IMR-90 (cell line): ENCODE results near the gene C12orf56. TPM values are rescaled to one million over a fixed set of nuclear protein-coding genes. Genes with fewer than 3 reads are reported as not detected.

Experiments
- ATAC-seq: fragments of 200-7000 bp; cut with Tn5 transposase; 2 replicates; pipeline ENCODE4 v1.9.1; 2020; ENCODE audit warnings: low read depth, mild to moderate bottlenecking, moderate library complexity
- BruUV-seq: library from RNA; stranded (reverse); fragments of 400-500 nt; replicated peaks from 2 replicates; lab custom pipeline; 2021; lab: Mats Ljungman, UMichigan
- CTCF ChIA-PET: fragments of 300-600 bp; formaldehyde crosslinking; extraction: SDS; loops from one replicate; lab custom pipeline; 2021; ENCODE audit warnings: antibody characterized with exemption; lab: Yijun Ruan, JAX
- POLR2A ChIA-PET: fragments of 300-600 bp; sonication (Branson Sonifier 250); formaldehyde crosslinking; loops from one replicate; lab custom pipeline; 2022; ENCODE audit warnings: antibody characterized with exemption; ENCODE audit not compliant: unreplicated experiment; lab: Charles Lee
- DNase-seq: peaks from one replicate; pipeline ENCODE4 v3.0.0; 2013
- H2AFZ ChIP-seq: replicated peaks from 2 replicates; pipeline ENCODE3; 2013; ENCODE audit warnings: low read length, mild to moderate bottlenecking; ENCODE audit not compliant: poor library complexity
- H2AK5ac ChIP-seq: 2 replicates; pipeline ENCODE4 v1.6.1; 2013; ENCODE audit warnings: low read depth, low read length, inconsistent platforms
- H2AK9ac ChIP-seq: replicated peaks from 2 replicates; pipeline ENCODE3; 2013; ENCODE audit warnings: mild to moderate bottlenecking, low read depth, low read length, moderate library complexity; ENCODE audit not compliant: poor library complexity
- H2BK120ac ChIP-seq: 2 replicates; pipeline ENCODE4 v1.6.1; 2013; ENCODE audit warnings: low read depth, low read length, inconsistent platforms
- H2BK15ac ChIP-seq: 3 replicates; pipeline ENCODE4 v1.6.1; 2013; ENCODE audit warnings: low read depth, low read length, inconsistent platforms
- H2BK20ac ChIP-seq: 2 replicates; pipeline ENCODE4 v1.6.1; 2013; ENCODE audit warnings: low read depth, mild to moderate bottlenecking, inconsistent platforms, low read length, moderate library complexity
- H2BK5ac ChIP-seq: 2 replicates; pipeline ENCODE4 v1.6.1; 2013; ENCODE audit warnings: mild to moderate bottlenecking, low read depth, low read length, inconsistent platforms; ENCODE audit not compliant: poor library complexity, severe bottlenecking
- H3K14ac ChIP-seq: replicated peaks from 2 replicates; pipeline ENCODE4 v1.6.1; 2013; ENCODE audit warnings: low read depth, low read length, inconsistent platforms
- H3K18ac ChIP-seq: 2 replicates; pipeline ENCODE4 v1.6.1; 2013; ENCODE audit warnings: low read depth, low read length, control low read depth
- H3K23ac ChIP-seq: 2 replicates; pipeline ENCODE4 v1.6.1; 2013; ENCODE audit warnings: low read depth, low read length, inconsistent platforms
- H3K27ac ChIP-seq: 2 replicates; pipeline ENCODE4 v1.5.1; 2013; ENCODE audit warnings: mild to moderate bottlenecking, control low read depth, low read length; ENCODE audit not compliant: insufficient read depth
- H3K27me3 ChIP-seq: 2 replicates; pipeline ENCODE4 v1.6.1; 2013; ENCODE audit warnings: low read length; ENCODE audit not compliant: control insufficient read depth, insufficient read depth
- H3K36me3 ChIP-seq: 2 replicates; pipeline ENCODE4 v1.6.1; 2013; ENCODE audit warnings: low read length, mixed read lengths; ENCODE audit not compliant: control insufficient read depth, insufficient read depth
- H3K4ac ChIP-seq: 2 replicates; pipeline ENCODE4 v1.6.1; 2013; ENCODE audit warnings: low read depth, low read length, inconsistent platforms
- H3K4me1 ChIP-seq: 2 replicates; pipeline ENCODE4 v1.6.1; 2013; ENCODE audit warnings: low read length, mixed read lengths; ENCODE audit not compliant: control insufficient read depth, insufficient read depth
- H3K4me2 ChIP-seq: 2 replicates; pipeline ENCODE4 v1.6.1; 2013; ENCODE audit warnings: low read depth, mild to moderate bottlenecking, control low read depth, low read length, moderate library complexity
- H3K4me3 ChIP-seq: 2 replicates; pipeline ENCODE4 v1.5.1; 2013; ENCODE audit warnings: low read depth, mild to moderate bottlenecking, control low read depth, low read length, moderate library complexity; ENCODE audit not compliant: insufficient read depth
- H3K56ac ChIP-seq: 2 replicates; pipeline ENCODE4 v1.6.1; 2013; ENCODE audit warnings: low read length, inconsistent platforms; ENCODE audit not compliant: insufficient read depth; ENCODE audit errors: extremely low read depth
- H3K79me1 ChIP-seq, 2 experiments: 2 replicates each; pipeline ENCODE4 v1.6.1; 2013; ENCODE audit warnings: low read length in 2 of 2, inconsistent platforms in 1 of 2, low read depth in 1 of 2
- H3K9ac ChIP-seq: 2 replicates; pipeline ENCODE4 v1.6.1; 2013; ENCODE audit warnings: low read depth, low read length, control low read depth
- H3K9me1 ChIP-seq: 2 replicates; pipeline ENCODE4 v1.6.1; 2013; ENCODE audit warnings: low read length, inconsistent platforms; ENCODE audit not compliant: insufficient read depth
- H3K9me3 ChIP-seq: 2 replicates; pipeline ENCODE4 v1.6.1; 2013; ENCODE audit warnings: low read length; ENCODE audit not compliant: control insufficient read depth, insufficient read depth
- H4K20me1 ChIP-seq: 2 replicates; pipeline ENCODE4 v1.6.1; 2013; ENCODE audit warnings: low read length, inconsistent platforms; ENCODE audit not compliant: insufficient read depth
- H4K5ac ChIP-seq: 2 replicates; pipeline ENCODE4 v1.6.1; 2013; ENCODE audit warnings: mild to moderate bottlenecking, low read depth, low read length, control low read depth
- H4K8ac ChIP-seq, 2 experiments: 2 replicates each; pipeline ENCODE4 v1.6.1; 2013; ENCODE audit warnings: low read depth in 2 of 2, low read length in 2 of 2, control low read depth in 1 of 2, inconsistent platforms in 1 of 2
- H4K91ac ChIP-seq: 2 replicates; pipeline ENCODE4 v1.6.1; 2013; ENCODE audit warnings: low read depth, low read length, inconsistent platforms; ENCODE audit not compliant: insufficient read depth
- BHLHE40 ChIP-seq: fragments of 150-350 bp; IDR thresholded peaks from 2 replicates; pipeline ENCODE4 v1.6.1; 2016; ENCODE audit warnings: mild to moderate bottlenecking, low read depth, low read length
- CEBPB ChIP-seq: IDR thresholded peaks from 2 replicates; pipeline ENCODE4 v1.6.1; 2012; ENCODE audit warnings: low read depth, low read length, improper control_type of control experiment
- CHD1 ChIP-seq: IDR thresholded peaks from 2 replicates; pipeline ENCODE4 v1.6.1; 2012; ENCODE audit warnings: low read depth, low read length, improper control_type of control experiment
- FOS ChIP-seq: fragments of 150-350 bp; IDR thresholded peaks from 2 replicates; pipeline ENCODE4 v1.6.1; 2016; ENCODE audit warnings: low read depth, low read length
- MAFK ChIP-seq: IDR thresholded peaks from 2 replicates; pipeline ENCODE4 v1.6.1; 2012; ENCODE audit warnings: low read depth, low read length, improper control_type of control experiment
- MAZ ChIP-seq: IDR thresholded peaks from 2 replicates; pipeline ENCODE4 v1.6.1; 2012; ENCODE audit warnings: low read depth, mild to moderate bottlenecking, low read length, improper control_type of control experiment, moderate library complexity, borderline replicate concordance
- MXI1 ChIP-seq: IDR thresholded peaks from 2 replicates; pipeline ENCODE4 v1.6.1; 2012; ENCODE audit warnings: low read depth, mild to moderate bottlenecking, low read length, moderate library complexity, borderline replicate concordance
- NFE2L2 ChIP-seq: fragments of 150-350 bp; IDR thresholded peaks from 2 replicates; pipeline ENCODE4 v1.6.1; 2016; ENCODE audit warnings: low read depth, mild to moderate bottlenecking, low read length
- POLR2A ChIP-seq: IDR thresholded peaks from 2 replicates; pipeline ENCODE4 v1.6.1; 2012; ENCODE audit warnings: mild to moderate bottlenecking, low read depth, low read length
- RAD21 ChIP-seq: IDR thresholded peaks from 2 replicates; pipeline ENCODE4 v1.6.1; 2012; ENCODE audit warnings: low read length, improper control_type of control experiment
- RCOR1 ChIP-seq: IDR thresholded peaks from 2 replicates; pipeline ENCODE4 v1.6.1; 2012; ENCODE audit warnings: mild to moderate bottlenecking, low read length, improper control_type of control experiment; ENCODE audit not compliant: insufficient replicate concordance
- RFX5 ChIP-seq: IDR thresholded peaks from 2 replicates; pipeline ENCODE4 v1.8.0; 2012; ENCODE audit warnings: low read depth, mild to moderate bottlenecking, low read length, moderate library complexity
- SMC3 ChIP-seq: fragments of 150-350 bp; IDR thresholded peaks from 2 replicates; pipeline ENCODE4 v1.6.1; 2016; ENCODE audit warnings: low read depth, mild to moderate bottlenecking, antibody characterized with exemption, low read length, moderate library complexity
- WGBS, 2 experiments: methylation state at CpG; one replicate each; pipeline versions ENCODE4 v1.1.5 to v1.1.7; 2013; ENCODE audit warnings: missing lambda C conversion rate in 2 of 2; ENCODE audit not compliant: insufficient read length in 1 of 2; ENCODE audit errors: extremely low coverage in 2 of 2; 5-methylcytosine and 5-hydroxymethylcytosine counted together
- dilution Hi-C: fragments of 300-500 bp; cut with HindIII; formaldehyde crosslinking; loops from one replicate; pipeline ENCODE4 v1.14.3; 2018; ENCODE audit warnings: low sequenced_read_pairs; ENCODE audit not compliant: unreplicated experiment
- in situ Hi-C: fragments of 300-500 bp; cut with MboI; formaldehyde crosslinking; loops from 3 replicates; pipeline ENCODE4 v1.14.3; 2019; ENCODE audit warnings: low sequenced_read_pairs, inconsistent platforms, mixed read lengths
- intact Hi-C: fragments of 100-400 bp; cut with micrococcal nuclease; formaldehyde crosslinking; loops from 2 replicates; pipeline ENCODE4 v1.10.0; 2022
- polyA plus RNA-seq, 3 experiments: library from polyadenylated mRNA; depleted of rRNA; stranded (reverse); fragments of >200 nt; gene quantifications; 2 replicates each; pipeline ENCODE4 v1.2.3, GENCODE V29; 2012; ENCODE audit warnings: low replicate concordance in 1 of 3
- total RNA-seq: library from RNA; depleted of rRNA; stranded (reverse); fragments of >200 nt; gene quantifications from 2 replicates; pipeline ENCODE4 v1.2.3, GENCODE V29; 2012
- TF ChIP-seq, protein P1 (sequence below): fragments of 150-350 bp; IDR thresholded peaks from 2 replicates; pipeline ENCODE4 v1.6.1; 2016; ENCODE audit warnings: low read depth, mild to moderate bottlenecking, low read length, moderate library complexity, borderline replicate concordance
- TF ChIP-seq, protein P2 (sequence below): fragments of 150-350 bp; IDR thresholded peaks from 2 replicates; pipeline ENCODE4 v1.6.1; 2017; ENCODE audit warnings: mild to moderate bottlenecking, antibody characterized with exemption, low read length, low read depth
- TF ChIP-seq, protein P3 (sequence below): conservative IDR thresholded peaks from 2 replicates; pipeline ENCODE4 v1.5.1; 2012; ENCODE audit warnings: mild to moderate bottlenecking, low read depth, low read length, improper control_type of control experiment

The C12orf56 gene
- total and polyA plus RNA-seq, 2 of the 4 experiments (the other 2 are of a cell fraction) = 0.09 TPM; not detected in 1

DNA sequence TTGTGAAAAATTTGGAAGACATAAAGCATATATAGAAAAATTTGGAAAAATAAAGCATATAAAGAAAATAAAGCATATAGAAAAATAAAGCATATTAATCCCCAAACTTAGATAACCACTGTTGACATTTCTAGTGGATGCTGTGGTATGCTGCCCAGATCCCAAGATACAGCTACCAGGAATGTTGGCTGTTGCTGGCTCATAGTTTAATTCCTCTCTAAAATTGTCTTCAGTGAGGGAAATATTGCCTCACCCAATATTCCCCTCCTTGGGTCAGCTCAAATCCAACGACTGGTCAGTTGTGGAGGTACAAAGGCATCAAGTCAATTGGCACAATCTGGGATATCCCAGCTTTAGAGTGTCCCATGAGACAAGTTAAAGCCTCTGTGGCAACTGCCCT is 158.4 kb downstream of the C12orf56 start:
- DNase-seq (no peak), ATAC-seq (peak; percentile 64)
- H3K27me3 ChIP-seq = no peaks in the 10 kb centered on the region
- no peak overlapping the region for H2BK5ac ChIP-seq
- CTCF ChIA-PET = interaction anchor here (0.6 kb wide), 1 partner anchor 131 kb away, joined by 5 read pairs; no protein-coding TSS in a partner anchor
- TF ChIP-seq NFE2L2 = no peak
- TF ChIP-seq, protein P1, sequence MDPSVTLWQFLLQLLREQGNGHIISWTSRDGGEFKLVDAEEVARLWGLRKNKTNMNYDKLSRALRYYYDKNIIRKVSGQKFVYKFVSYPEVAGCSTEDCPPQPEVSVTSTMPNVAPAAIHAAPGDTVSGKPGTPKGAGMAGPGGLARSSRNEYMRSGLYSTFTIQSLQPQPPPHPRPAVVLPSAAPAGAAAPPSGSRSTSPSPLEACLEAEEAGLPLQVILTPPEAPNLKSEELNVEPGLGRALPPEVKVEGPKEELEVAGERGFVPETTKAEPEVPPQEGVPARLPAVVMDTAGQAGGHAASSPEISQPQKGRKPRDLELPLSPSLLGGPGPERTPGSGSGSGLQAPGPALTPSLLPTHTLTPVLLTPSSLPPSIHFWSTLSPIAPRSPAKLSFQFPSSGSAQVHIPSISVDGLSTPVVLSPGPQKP = no peak
- no peak for TF ChIP-seq SMC3
- TF ChIP-seq RAD21 = no peak
- no peak for TF ChIP-seq POLR2A
- TF ChIP-seq MAFK = no peak
- no peak for TF ChIP-seq MAZ
- TF ChIP-seq, protein P2, sequence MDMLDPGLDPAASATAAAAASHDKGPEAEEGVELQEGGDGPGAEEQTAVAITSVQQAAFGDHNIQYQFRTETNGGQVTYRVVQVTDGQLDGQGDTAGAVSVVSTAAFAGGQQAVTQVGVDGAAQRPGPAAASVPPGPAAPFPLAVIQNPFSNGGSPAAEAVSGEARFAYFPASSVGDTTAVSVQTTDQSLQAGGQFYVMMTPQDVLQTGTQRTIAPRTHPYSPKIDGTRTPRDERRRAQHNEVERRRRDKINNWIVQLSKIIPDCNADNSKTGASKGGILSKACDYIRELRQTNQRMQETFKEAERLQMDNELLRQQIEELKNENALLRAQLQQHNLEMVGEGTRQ = no peak
- no peak for TF ChIP-seq CEBPB
- TF ChIP-seq FOS = no peak
- TF ChIP-seq BHLHE40 = no peak
- TF ChIP-seq, protein P3, sequence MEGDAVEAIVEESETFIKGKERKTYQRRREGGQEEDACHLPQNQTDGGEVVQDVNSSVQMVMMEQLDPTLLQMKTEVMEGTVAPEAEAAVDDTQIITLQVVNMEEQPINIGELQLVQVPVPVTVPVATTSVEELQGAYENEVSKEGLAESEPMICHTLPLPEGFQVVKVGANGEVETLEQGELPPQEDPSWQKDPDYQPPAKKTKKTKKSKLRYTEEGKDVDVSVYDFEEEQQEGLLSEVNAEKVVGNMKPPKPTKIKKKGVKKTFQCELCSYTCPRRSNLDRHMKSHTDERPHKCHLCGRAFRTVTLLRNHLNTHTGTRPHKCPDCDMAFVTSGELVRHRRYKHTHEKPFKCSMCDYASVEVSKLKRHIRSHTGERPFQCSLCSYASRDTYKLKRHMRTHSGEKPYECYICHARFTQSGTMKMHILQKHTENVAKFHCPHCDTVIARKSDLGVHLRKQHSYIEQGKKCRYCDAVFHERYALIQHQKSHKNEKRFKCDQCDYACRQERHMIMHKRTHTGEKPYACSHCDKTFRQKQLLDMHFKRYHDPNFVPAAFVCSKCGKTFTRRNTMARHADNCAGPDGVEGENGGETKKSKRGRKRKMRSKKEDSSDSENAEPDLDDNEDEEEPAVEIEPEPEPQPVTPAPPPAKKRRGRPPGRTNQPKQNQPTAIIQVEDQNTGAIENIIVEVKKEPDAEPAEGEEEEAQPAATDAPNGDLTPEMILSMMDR = no peak
- TF ChIP-seq MXI1 = no peak
- TF ChIP-seq RCOR1 = no peak
- TF ChIP-seq CHD1 = no peak
- no peak for TF ChIP-seq RFX5
- H3K23ac ChIP-seq = no peak overlapping the region
- H3K9me1 ChIP-seq = no peaks in the 10 kb centered on the region
- H2BK15ac ChIP-seq = no peak overlapping the region
- no peak overlapping the region for H3K9ac ChIP-seq
- H4K91ac ChIP-seq = no peak overlapping the region
- no peak overlapping the region for H2AK5ac ChIP-seq
- 71% methylated on average over 1 of the region's 1 CpG; no CpG with 5 or more reads in 1 of the 2 experiments for WGBS, 2 experiments
- H2AFZ ChIP-seq = peak overlapping the region; percentile 13
- no peak overlapping the region for H3K4me3 ChIP-seq
- no peak overlapping the region for H3K4ac ChIP-seq
- no peak overlapping the region; the same call in 1 of the 2 replicates for H3K14ac ChIP-seq
- H3K79me1 ChIP-seq = no peaks in the 10 kb centered on the region
- no peak overlapping the region for H4K5ac ChIP-seq
- H3K4me2 ChIP-seq = no peak overlapping the region
- no peak overlapping the region for H4K8ac ChIP-seq
- no peak overlapping the region for H3K18ac ChIP-seq
- POLR2A ChIA-PET = interaction anchor here (0.6 kb wide), 1 partner anchor 387 kb away, joined by 3 read pairs; no protein-coding TSS in a partner anchor
- no peak overlapping the region for H3K56ac ChIP-seq
- no peak overlapping the region for H3K27ac ChIP-seq
- no peak overlapping the region for H2BK20ac ChIP-seq
- no peaks in the 10 kb centered on the region for H4K20me1 ChIP-seq
- no TSS peak for BruUV-seq
- H3K9me3 ChIP-seq = no peaks in the 10 kb centered on the region
- no peaks in the 10 kb centered on the region for H3K36me3 ChIP-seq
- in situ Hi-C loops = no loop called here
- intact Hi-C loops = no loop called here
- dilution Hi-C loops = no loop called here
- H2AK9ac ChIP-seq = peak overlapping the region; percentile 33
- H3K4me1 ChIP-seq = peaks cover 2% of the 10 kb centered on the region
- H2BK120ac ChIP-seq = no peak overlapping the region
